COLO668 (cell line): Measurements from ENCODE around the gene BAIAP3.
A peak's percentile ranks its signal among the peaks of the same experiment; 100 is the strongest.

Experiments used
- DNase-seq: peaks from one replicate; lab custom pipeline; 2025; ENCODE audit not compliant: unreplicated experiment; lab: John Stamatoyannopoulos, UW

The BAIAP3 gene

GRCh38 chr16:1389762-1390161 lies 56.3 kb downstream of the BAIAP3 start:
- DNase-seq: no peak

- DNase-seq: no peak
Measured at GRCh38 chr16:1390239-1390779, 56.9 kb downstream of the BAIAP3 start.

- DNase-seq: no peak
Measured at GRCh38 chr16:1392826-1393225, 59.4 kb downstream of the BAIAP3 start.

GRCh38 chr16:1393613-1394176 lies 60.2 kb downstream of the BAIAP3 start:
- DNase-seq: no peak

- DNase-seq: peak; percentile 45
Measured at GRCh38 chr16:1394367-1394951, 61.0 kb downstream of the BAIAP3 start.

- DNase-seq: peak; percentile 19
Measured at GRCh38 chr16:1395444-1396031, 62.1 kb downstream of the BAIAP3 start.

GRCh38 chr16:1397779-1398178 lies 64.3 kb downstream of the BAIAP3 start:
- DNase-seq: no peak

GRCh38 chr16:1398351-1398750 lies 64.9 kb downstream of the BAIAP3 start:
- no peak for DNase-seq
